ENCODE measurements around the gene NSDHL.

The NSDHL gene

GRCh38 chrX:152845618-152846240 lies 14.9 kb downstream of the NSDHL start:
- DNase-seq = no peak

- DNase-seq = no peak
Measured at GRCh38 chrX:152847281-152847680, 16.4 kb downstream of the NSDHL start.

GRCh38 chrX:152850465-152850864 lies 19.6 kb downstream of the NSDHL start:
- no peak for DNase-seq

GRCh38 chrX:152853986-152854385 lies 23.1 kb downstream of the NSDHL start:
- no peak for DNase-seq

- no peak for DNase-seq
Measured at GRCh38 chrX:152861116-152861515, 30.3 kb downstream of the NSDHL start.

- DNase-seq = no peak
Measured at GRCh38 chrX:152861826-152862225, 31.0 kb downstream of the NSDHL start.

GRCh38 chrX:152865232-152865920 lies 34.5 kb downstream of the NSDHL start:
- no peak for DNase-seq

GRCh38 chrX:152866386-152866785 lies 35.5 kb downstream of the NSDHL start:
- no peak for DNase-seq

GRCh38 chrX:152869972-152870371 lies 39.1 kb downstream of the NSDHL start:
- DNase-seq = no peak

GRCh38 chrX:152871260-152871659 lies 40.4 kb downstream of the NSDHL start:
- no peak for DNase-seq

GRCh38 chrX:152872522-152872921 lies 41.7 kb downstream of the NSDHL start:
- DNase-seq = no peak

- DNase-seq = no peak
Measured at GRCh38 chrX:152873361-152873760, 42.5 kb downstream of the NSDHL start.

GRCh38 chrX:152876931-152877840 lies 46.3 kb downstream of the NSDHL start:
- no peak for DNase-seq

- DNase-seq = no peak
Measured at GRCh38 chrX:152878976-152879755, 48.3 kb downstream of the NSDHL start.

GRCh38 chrX:152881289-152881688 lies 50.4 kb downstream of the NSDHL start:
- DNase-seq = no peak

GRCh38 chrX:152884171-152884570 lies 53.3 kb downstream of the NSDHL start:
- DNase-seq = no peak

- DNase-seq = no peak
Measured at GRCh38 chrX:152886716-152887115, 55.9 kb downstream of the NSDHL start.

GRCh38 chrX:152892499-152892898 lies 61.6 kb downstream of the NSDHL start:
- no peak for DNase-seq

- DNase-seq = no peak
Measured at GRCh38 chrX:152892999-152893891, 62.4 kb downstream of the NSDHL start.

- DNase-seq = no peak
Measured at GRCh38 chrX:152893980-152894610, 63.2 kb downstream of the NSDHL start.

- no peak for DNase-seq
Measured at GRCh38 chrX:152895121-152895520, 64.3 kb downstream of the NSDHL start.
